Small intestine (tissue), 7 donors: ENCODE measurements around the gene CIAO3. TPM values are rescaled to one million over a fixed set of nuclear protein-coding genes. Genes with fewer than 3 reads are reported as not detected.
"Not testable (repeated sequence)": the region's sequence is repeated elsewhere in the genome, so short reads cannot be mapped to it uniquely, and the experiment has no call there.

Experiments
- DNase-seq, 2 donors: peaks; one replicate each; pipeline versions ENCODE4 v3.0.0 to v3.0.0-alpha.2; 2013
- FAIRE-seq: peaks from 2 replicates; lab custom pipeline; 2012; peaks lifted over from hg19 to GRCh38; lab: Jason Lieb, UNC
- H3K27ac ChIP-seq, 3 donors: one replicate each; pipeline ENCODE4 v1.5.1; 2013; ENCODE audit warnings: low read length in 2 of 3, mild to moderate bottlenecking in 2 of 3, control low read depth in 1 of 3, inconsistent platforms in 1 of 3, low read depth in 1 of 3, moderate library complexity in 1 of 3
- H3K27me3 ChIP-seq, 3 donors: one replicate each; pipeline ENCODE4 v1.6.1; 2013; ENCODE audit warnings: low read length in 3 of 3, inconsistent platforms in 1 of 3; ENCODE audit not compliant: control insufficient read depth in 3 of 3, insufficient read depth in 3 of 3
- H3K36me3 ChIP-seq, 3 donors: one replicate each; pipeline ENCODE4 v1.6.1; 2013; ENCODE audit warnings: low read length in 3 of 3, inconsistent platforms in 1 of 3, low read depth in 1 of 3, mild to moderate bottlenecking in 1 of 3, moderate library complexity in 1 of 3; ENCODE audit not compliant: control insufficient read depth in 3 of 3, insufficient read depth in 2 of 3
- H3K4me1 ChIP-seq, 3 donors: one replicate each; pipeline ENCODE4 v1.6.1; 2013; ENCODE audit warnings: low read length in 2 of 3, inconsistent platforms in 1 of 3, low read depth in 1 of 3, mild to moderate bottlenecking in 1 of 3, moderate library complexity in 1 of 3; ENCODE audit not compliant: control insufficient read depth in 3 of 3, insufficient read depth in 2 of 3
- H3K4me3 ChIP-seq, 3 donors: one replicate each; pipeline ENCODE4 v1.5.1; 2013; ENCODE audit warnings: low read length in 3 of 3, control low read depth in 1 of 3, inconsistent platforms in 1 of 3, low read depth in 1 of 3, mild to moderate bottlenecking in 1 of 3, moderate library complexity in 1 of 3
- H3K9me3 ChIP-seq, 2 donors: one replicate each; pipeline ENCODE4 v1.6.1; 2013; ENCODE audit warnings: low read depth in 1 of 2, low read length in 1 of 2; ENCODE audit not compliant: control insufficient read depth in 2 of 2, insufficient read depth in 1 of 2
- WGBS, 3 donors: extraction: QIAGEN DNeasy Blood & Tissue Kit; methylation state at CpG; one replicate each; pipeline ENCODE4 v1.1.7; 2013; 5-methylcytosine and 5-hydroxymethylcytosine counted together
- polyA plus RNA-seq, 4 donors: library from polyadenylated mRNA; stranded (reverse) in 3 of 4; unstranded in 1 of 4; fragments of 200-250 nt in 3 of 4; fragments of 120-200 nt in 1 of 4; gene quantifications; one replicate each; pipeline versions ENCODE4 v1.2.1 to v1.2.3, GENCODE V29; 2013
- donor health status: healthy with polysubstance abuse.
- donor health status: control.
- donor health status: control.
- donor health status: Bipolar disorder and iron deficiency.
- donor health status: healthy.

CIAO3 gene
- polyA plus RNA-seq, 4 donors: 32.5 to 68.0 (median 44.7) TPM

- Histone ChIP-seq H3K27me3 (peaks cover 2 to 5% (median 3%) of the 10 kb centered on the region in 3 donors), H3K27ac (no peak overlapping the region), H3K4me3 (no peak overlapping the region), H3K4me1 (peaks cover 0 to 7% (median 0%) of the 10 kb centered on the region in 3 donors), H3K9me3 (no peaks in the 10 kb centered on the region), H3K36me3 (peaks cover 0 to 2% (median 0%) of the 10 kb centered on the region in 3 donors)
- no peak for DNase-seq
- no peak for FAIRE-seq
- 71 to 73% (median 72%) methylated on average over 12 to 13 of the region's 13 CpGs for WGBS, 3 donors
Measured at GRCh38 chr16:779561-779960, 38.8 kb upstream of the CIAO3 start.

GRCh38 chr16:778909-779527, 38.2 kb upstream of the CIAO3 start:
- no peak for FAIRE-seq
- WGBS, 3 donors: 75 to 88% (median 81%) methylated on average over 6 of the region's 6 CpGs
- Histone ChIP-seq H3K36me3 (no peaks in the 10 kb centered on the region), H3K27me3 (peaks cover 2 to 5% (median 3%) of the 10 kb centered on the region in 3 donors), H3K27ac (no peak overlapping the region), H3K4me1 (peaks cover 0 to 7% (median 0%) of the 10 kb centered on the region in 3 donors), H3K9me3 (no peaks in the 10 kb centered on the region), H3K4me3 (no peak overlapping the region)
- no peak for DNase-seq

DNA sequence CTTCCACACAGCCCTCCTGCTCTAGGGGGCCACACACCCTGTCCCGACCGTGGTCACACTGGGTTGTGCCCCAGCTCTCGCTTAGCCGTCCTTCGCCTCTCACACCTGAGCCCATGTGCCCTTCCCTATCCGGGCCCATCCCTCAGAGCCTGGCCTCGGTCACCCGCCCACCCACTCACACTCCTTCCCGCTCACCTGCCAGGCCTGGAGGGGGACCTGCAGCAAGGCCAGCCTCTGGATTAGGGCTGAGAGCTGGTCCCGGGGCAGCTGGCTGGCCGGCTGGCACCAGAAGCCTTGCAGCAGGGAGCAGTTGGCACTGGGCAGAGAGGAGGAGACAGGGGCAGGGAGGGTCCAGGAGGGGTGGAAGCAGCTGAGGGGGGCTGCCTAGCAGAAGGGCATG, 37.6 kb upstream of the CIAO3 start:
- Histone ChIP-seq H3K27ac (no peak overlapping the region), H3K4me3 (no peak overlapping the region), H3K36me3 (no peaks in the 10 kb centered on the region), H3K9me3 (no peaks in the 10 kb centered on the region), H3K27me3 (peaks cover 2 to 5% (median 3%) of the 10 kb centered on the region in 3 donors), H3K4me1 (peaks cover 0 to 7% (median 0%) of the 10 kb centered on the region in 3 donors)
- 65 to 78% (median 76%) methylated on average over 11 of the region's 11 CpGs for WGBS, 3 donors
- FAIRE-seq (no peak), DNase-seq (no peak)

GRCh38 chr16:777826-778225, 37.0 kb upstream of the CIAO3 start:
- no peak for DNase-seq
- Histone ChIP-seq H3K9me3 (no peaks in the 10 kb centered on the region), H3K27ac (no peak overlapping the region), H3K4me1 (peaks cover 0 to under 1% (median 0%) of the 10 kb centered on the region in 3 donors), H3K4me3 (no peak overlapping the region), H3K36me3 (no peaks in the 10 kb centered on the region), H3K27me3 (peaks cover 2 to 5% (median 3%) of the 10 kb centered on the region in 3 donors)
- 18 to 24% (median 20%) methylated on average over 16 of the region's 16 CpGs for WGBS, 3 donors
- no peak for FAIRE-seq

DNA sequence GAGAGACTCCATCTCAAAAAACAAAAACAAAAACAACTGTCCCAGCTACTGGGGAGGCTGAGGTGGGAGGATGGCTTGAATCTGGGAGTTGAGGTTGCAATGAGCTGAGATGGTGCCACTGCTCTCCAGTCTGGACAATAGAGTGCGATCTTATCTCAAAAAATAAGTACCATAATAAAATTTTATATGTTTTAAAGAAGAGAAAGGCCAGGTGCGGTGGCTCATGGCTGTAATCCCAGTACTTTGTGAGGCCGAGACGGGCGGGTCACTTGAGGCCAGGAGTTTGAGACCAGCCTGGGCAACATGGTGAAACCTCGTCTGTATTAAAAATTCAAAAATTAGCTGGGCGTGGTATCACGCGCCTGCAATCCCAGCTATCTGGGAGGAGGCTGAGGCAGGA, 36.0 kb upstream of the CIAO3 start:
- WGBS, 3 donors: 40 to 75% (median 46%) methylated on average over 9 of the region's 9 CpGs
- Histone ChIP-seq H3K27ac (no peak overlapping the region), H3K4me1 (no peaks in the 10 kb centered on the region), H3K9me3 (no peaks in the 10 kb centered on the region), H3K4me3 (no peak overlapping the region), H3K27me3 (peaks cover 2 to 5% (median 3%) of the 10 kb centered on the region in 3 donors), H3K36me3 (no peaks in the 10 kb centered on the region)
- no peak for DNase-seq
- no peak for FAIRE-seq

DNA sequence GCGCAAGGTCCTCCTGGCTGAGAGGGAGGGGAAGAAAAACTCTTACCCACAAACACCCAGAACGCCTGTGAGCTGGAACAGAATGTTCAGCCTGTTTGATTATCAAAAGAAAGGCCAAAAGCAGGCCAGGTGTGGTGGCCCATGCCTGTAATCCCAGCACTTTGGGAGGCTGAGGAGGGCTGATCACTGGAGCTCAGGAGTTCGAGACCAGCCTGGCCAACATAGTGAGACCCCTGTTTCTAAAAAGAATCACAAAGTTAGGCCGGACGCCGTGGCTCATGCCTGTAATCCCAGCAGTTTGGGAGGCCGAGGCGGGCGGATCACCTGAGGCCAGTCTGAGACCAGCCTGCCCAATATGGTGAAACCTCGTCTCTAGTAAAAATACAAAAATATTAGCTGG, 35.5 kb upstream of the CIAO3 start:
- not testable (repeated sequence) for H3K4me3 ChIP-seq, H3K4me1 ChIP-seq, H3K9me3 ChIP-seq, H3K27ac ChIP-seq, H3K27me3 ChIP-seq, FAIRE-seq, H3K36me3 ChIP-seq, DNase-seq
- WGBS, 3 donors: 83 to 86% (median 84%) methylated on average over 10 of the region's 10 CpGs

DNA sequence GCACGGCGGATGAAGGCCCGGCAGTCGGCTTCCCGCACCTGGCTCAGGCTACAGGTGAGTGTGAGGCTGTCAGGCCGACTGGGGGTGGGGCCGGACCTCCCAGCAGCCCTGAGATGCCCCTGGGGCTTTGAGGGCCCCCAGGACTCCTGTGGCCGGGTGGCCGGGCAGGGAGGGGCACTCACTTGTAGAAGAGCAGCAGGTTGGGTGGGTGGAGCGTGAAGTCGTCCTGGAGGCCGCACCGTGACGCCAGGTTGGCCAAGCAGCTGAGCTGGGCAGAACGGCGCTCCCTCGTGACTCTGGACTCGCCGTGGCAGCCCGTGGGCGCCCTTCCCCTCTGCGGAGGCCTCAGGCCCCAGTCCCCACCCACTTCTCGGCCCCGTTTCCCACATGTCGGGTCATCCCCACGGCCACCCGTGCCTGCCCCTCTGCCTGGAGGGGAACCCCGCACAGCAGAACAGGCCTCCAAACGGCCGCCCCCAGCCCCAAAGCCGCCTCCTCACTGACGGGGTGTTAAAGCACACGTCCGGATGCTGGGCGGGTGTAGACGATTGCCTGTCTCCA, 34.5 kb upstream of the CIAO3 start:
- Histone ChIP-seq H3K4me1 (no peaks in the 10 kb centered on the region), H3K27me3 (peaks cover 2 to 5% (median 3%) of the 10 kb centered on the region in 3 donors), H3K27ac (no peak overlapping the region), H3K9me3 (no peaks in the 10 kb centered on the region), H3K4me3 (no peak overlapping the region), H3K36me3 (no peaks in the 10 kb centered on the region)
- 63 to 78% (median 69%) methylated on average over 26 to 36 of the region's 36 CpGs for WGBS, 3 donors
- DNase-seq: no peak
- FAIRE-seq: no peak

GRCh38 chr16:774086-775001, 33.5 kb upstream of the CIAO3 start:
- H3K4me1 ChIP-seq: no peaks in the 10 kb centered on the region
- peaks cover 2 to 5% (median 3%) of the 10 kb centered on the region in 3 donors for H3K27me3 ChIP-seq
- no peak overlapping the region for H3K4me3 ChIP-seq
- H3K36me3 ChIP-seq: no peaks in the 10 kb centered on the region
- no peak overlapping the region for H3K27ac ChIP-seq
- FAIRE-seq (no peak), DNase-seq (no peak)
- H3K9me3 ChIP-seq: no peaks in the 10 kb centered on the region
- 64 to 79% (median 71%) methylated on average over 32 to 46 of the region's 46 CpGs for WGBS, 3 donors
